ENCODE data around the gene SATL1.
A peak's percentile ranks its signal among the peaks of the same experiment; 100 is the strongest.

- TF ChIP-seq, protein P1, sequence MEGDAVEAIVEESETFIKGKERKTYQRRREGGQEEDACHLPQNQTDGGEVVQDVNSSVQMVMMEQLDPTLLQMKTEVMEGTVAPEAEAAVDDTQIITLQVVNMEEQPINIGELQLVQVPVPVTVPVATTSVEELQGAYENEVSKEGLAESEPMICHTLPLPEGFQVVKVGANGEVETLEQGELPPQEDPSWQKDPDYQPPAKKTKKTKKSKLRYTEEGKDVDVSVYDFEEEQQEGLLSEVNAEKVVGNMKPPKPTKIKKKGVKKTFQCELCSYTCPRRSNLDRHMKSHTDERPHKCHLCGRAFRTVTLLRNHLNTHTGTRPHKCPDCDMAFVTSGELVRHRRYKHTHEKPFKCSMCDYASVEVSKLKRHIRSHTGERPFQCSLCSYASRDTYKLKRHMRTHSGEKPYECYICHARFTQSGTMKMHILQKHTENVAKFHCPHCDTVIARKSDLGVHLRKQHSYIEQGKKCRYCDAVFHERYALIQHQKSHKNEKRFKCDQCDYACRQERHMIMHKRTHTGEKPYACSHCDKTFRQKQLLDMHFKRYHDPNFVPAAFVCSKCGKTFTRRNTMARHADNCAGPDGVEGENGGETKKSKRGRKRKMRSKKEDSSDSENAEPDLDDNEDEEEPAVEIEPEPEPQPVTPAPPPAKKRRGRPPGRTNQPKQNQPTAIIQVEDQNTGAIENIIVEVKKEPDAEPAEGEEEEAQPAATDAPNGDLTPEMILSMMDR (IDR thresholded peaks at IDR 0.05): peak in 2 of 3 donors; percentile 27 to 50
- TF ChIP-seq POLR2A (IDR thresholded peaks at IDR 0.05): no peak
These were observed 132.2 kb downstream of the SATL1 start for GRCh38 chrX:85111347-85111746.
